ENCODE measurements around the gene CYFIP2.

CYFIP2 gene

GRCh38 chr5:157301066-157301465 lies 35.1 kb downstream of the CYFIP2 start:
- peak overlapping the region; percentile 9 to 79 for H3K27ac Mint-ChIP-seq
- ATAC-seq (replicated peaks) (no peak), DNase-seq (no peak)
- peaks cover 66% of the 10 kb centered on the region for H3K36me3 Mint-ChIP-seq (ENCODE audit: insufficient read depth)
- no peaks in the 10 kb centered on the region for H3K9me3 Mint-ChIP-seq
- no peaks in the 10 kb centered on the region for H3K27me3 Mint-ChIP-seq
- peaks cover 25 to 32% of the 10 kb centered on the region in 2 donors for H3K4me1 Mint-ChIP-seq (ENCODE audit: low read depth in 2 of 2)
- no peak overlapping the region for H3K4me3 Mint-ChIP-seq

- peaks cover 67% of the 10 kb centered on the region for H3K36me3 Mint-ChIP-seq (ENCODE audit: insufficient read depth)
- ATAC-seq (replicated peaks) = no peak
- H3K27me3 Mint-ChIP-seq = no peaks in the 10 kb centered on the region
- no peaks in the 10 kb centered on the region for H3K9me3 Mint-ChIP-seq
- H3K27ac Mint-ChIP-seq = peak overlapping the region; percentile 9 to 91
- no peak for DNase-seq
- peaks cover 35 to 45% of the 10 kb centered on the region in 2 donors for H3K4me1 Mint-ChIP-seq (ENCODE audit: low read depth in 2 of 2)
- H3K4me3 Mint-ChIP-seq = no peak overlapping the region
Observed at GRCh38 chr5:157303023-157303422, 37.1 kb downstream of the CYFIP2 start.

GRCh38 chr5:157303667-157304327 lies 37.9 kb downstream of the CYFIP2 start:
- no peaks in the 10 kb centered on the region for H3K27me3 Mint-ChIP-seq
- peak overlapping the region; percentile 19 to 47 for H3K4me3 Mint-ChIP-seq
- peaks cover 59% of the 10 kb centered on the region for H3K36me3 Mint-ChIP-seq (ENCODE audit: insufficient read depth)
- H3K9me3 Mint-ChIP-seq = no peaks in the 10 kb centered on the region
- peak; percentile 15 to 30 (median 21) for DNase-seq
- peak; percentile 60 for ATAC-seq (replicated peaks)
- peaks cover 38 to 49% of the 10 kb centered on the region in 2 donors for H3K4me1 Mint-ChIP-seq (ENCODE audit: low read depth in 2 of 2)
- H3K27ac Mint-ChIP-seq = peak overlapping the region; percentile 9 to 91

GRCh38 chr5:157306081-157306480 lies 40.2 kb downstream of the CYFIP2 start:
- Mint-ChIP-seq H3K27me3 (no peaks in the 10 kb centered on the region), H3K4me1 (ENCODE audit: low read depth in 2 of 2) (peaks cover 44 to 55% of the 10 kb centered on the region in 2 donors), H3K36me3 (ENCODE audit: insufficient read depth) (peaks cover 66% of the 10 kb centered on the region), H3K9me3 (no peaks in the 10 kb centered on the region), H3K4me3 (peak overlapping the region; percentile 71 to 73), H3K27ac (peak overlapping the region; percentile 91 to 94)
- DNase-seq = no peak
- no peak for ATAC-seq (replicated peaks)

- Mint-ChIP-seq H3K9me3 (no peaks in the 10 kb centered on the region), H3K27me3 (no peaks in the 10 kb centered on the region), H3K36me3 (ENCODE audit: insufficient read depth) (peaks cover 66% of the 10 kb centered on the region), H3K4me3 (peak overlapping the region; percentile 71 to 73), H3K27ac (peak overlapping the region; percentile 91 to 94), H3K4me1 (ENCODE audit: low read depth in 2 of 2) (peaks cover 46 to 55% of the 10 kb centered on the region in 2 donors)
- peak in 1 of 3 experiments; percentile 11 for DNase-seq
- ATAC-seq (replicated peaks) = peak; percentile 80
Observed at GRCh38 chr5:157306692-157307471, 41.0 kb downstream of the CYFIP2 start.

- Mint-ChIP-seq H3K4me3 (no peak overlapping the region), H3K27me3 (no peaks in the 10 kb centered on the region), H3K4me1 (ENCODE audit: low read depth in 2 of 2) (peaks cover 43 to 48% of the 10 kb centered on the region in 2 donors), H3K27ac (peak overlapping the region; percentile 91 to 94), H3K36me3 (ENCODE audit: insufficient read depth) (peaks cover 62% of the 10 kb centered on the region), H3K9me3 (no peaks in the 10 kb centered on the region)
- no peak for DNase-seq
- ATAC-seq (replicated peaks) = peak; percentile 23
Observed at GRCh38 chr5:157308836-157309465, 43.0 kb downstream of the CYFIP2 start.

- peak overlapping the region; percentile 91 to 94 for H3K27ac Mint-ChIP-seq
- peaks cover 65% of the 10 kb centered on the region for H3K36me3 Mint-ChIP-seq (ENCODE audit: insufficient read depth)
- H3K27me3 Mint-ChIP-seq = no peaks in the 10 kb centered on the region
- no peak overlapping the region for H3K4me3 Mint-ChIP-seq
- ATAC-seq (replicated peaks) (no peak), DNase-seq (no peak)
- peaks cover 41 to 43% of the 10 kb centered on the region in 2 donors for H3K4me1 Mint-ChIP-seq (ENCODE audit: low read depth in 2 of 2)
- no peaks in the 10 kb centered on the region for H3K9me3 Mint-ChIP-seq
Observed at GRCh38 chr5:157309796-157310195, 43.9 kb downstream of the CYFIP2 start.

GRCh38 chr5:157311595-157311994 lies 45.7 kb downstream of the CYFIP2 start:
- DNase-seq = no peak
- no peak overlapping the region for H3K4me3 Mint-ChIP-seq
- no peaks in the 10 kb centered on the region for H3K9me3 Mint-ChIP-seq
- peaks cover 23 to 33% of the 10 kb centered on the region in 2 donors for H3K4me1 Mint-ChIP-seq (ENCODE audit: low read depth in 2 of 2)
- peak overlapping the region in 1 of 2 donors; percentile 41 for H3K27ac Mint-ChIP-seq
- H3K36me3 Mint-ChIP-seq (ENCODE audit: insufficient read depth) = peaks cover 70% of the 10 kb centered on the region
- ATAC-seq (replicated peaks) = no peak
- no peaks in the 10 kb centered on the region for H3K27me3 Mint-ChIP-seq

- H3K4me1 Mint-ChIP-seq (ENCODE audit: low read depth in 2 of 2) = peaks cover 17 to 24% of the 10 kb centered on the region in 2 donors
- ATAC-seq (replicated peaks) (peak; percentile 96), DNase-seq (peak; percentile 48 to 56 (median 49))
- H3K27me3 Mint-ChIP-seq = no peaks in the 10 kb centered on the region
- H3K36me3 Mint-ChIP-seq (ENCODE audit: insufficient read depth) = peaks cover 69% of the 10 kb centered on the region
- H3K27ac Mint-ChIP-seq = peak overlapping the region; percentile 41 to 51
- no peaks in the 10 kb centered on the region for H3K9me3 Mint-ChIP-seq
- H3K4me3 Mint-ChIP-seq = no peak overlapping the region
Observed at GRCh38 chr5:157312492-157312891, 46.6 kb downstream of the CYFIP2 start.

- H3K27me3 Mint-ChIP-seq = no peaks in the 10 kb centered on the region
- H3K4me3 Mint-ChIP-seq = no peak overlapping the region
- ATAC-seq (replicated peaks) (no peak), DNase-seq (no peak)
- H3K27ac Mint-ChIP-seq = peak overlapping the region; percentile 83
- no peaks in the 10 kb centered on the region for H3K4me1 Mint-ChIP-seq (ENCODE audit: low read depth in 2 of 2)
- no peaks in the 10 kb centered on the region for H3K9me3 Mint-ChIP-seq
- peaks cover 79% of the 10 kb centered on the region for H3K36me3 Mint-ChIP-seq (ENCODE audit: insufficient read depth)
Observed at GRCh38 chr5:157322581-157322980, 56.7 kb downstream of the CYFIP2 start.

- Mint-ChIP-seq H3K27me3 (no peaks in the 10 kb centered on the region), H3K9me3 (no peaks in the 10 kb centered on the region), H3K27ac (peak overlapping the region in 1 of 2 donors; percentile 83), H3K4me1 (ENCODE audit: low read depth in 2 of 2) (peaks cover 4 to 6% of the 10 kb centered on the region in 2 donors), H3K36me3 (ENCODE audit: insufficient read depth) (peaks cover 77% of the 10 kb centered on the region), H3K4me3 (no peak overlapping the region)
- ATAC-seq (replicated peaks) (peak; percentile 21), DNase-seq (no peak)
Observed at GRCh38 chr5:157323107-157323706, 57.3 kb downstream of the CYFIP2 start.

- no peak for DNase-seq
- H3K27ac Mint-ChIP-seq = peak overlapping the region in 1 of 2 donors; percentile 20
- no peak for ATAC-seq (replicated peaks)
Observed at GRCh38 chr5:157324237-157324636, 58.3 kb downstream of the CYFIP2 start.

GRCh38 chr5:157326440-157327005 lies 60.6 kb downstream of the CYFIP2 start:
- no peak for DNase-seq
- Mint-ChIP-seq H3K4me1 (ENCODE audit: low read depth in 2 of 2) (peaks cover 10 to 12% of the 10 kb centered on the region in 2 donors), H3K4me3 (no peak overlapping the region), H3K27me3 (no peaks in the 10 kb centered on the region), H3K9me3 (no peaks in the 10 kb centered on the region), H3K36me3 (ENCODE audit: insufficient read depth) (peaks cover 81% of the 10 kb centered on the region), H3K27ac (peak overlapping the region; percentile 51 to 76)
- no peak for ATAC-seq (replicated peaks)

More at GRCh38 chr5:157324237-157324636, 58.3 kb downstream of the CYFIP2 start:
- H3K9me3 Mint-ChIP-seq = no peaks in the 10 kb centered on the region
- peaks cover 9 to 10% of the 10 kb centered on the region in 2 donors for H3K4me1 Mint-ChIP-seq (ENCODE audit: low read depth in 2 of 2)
- H3K4me3 Mint-ChIP-seq = no peak overlapping the region
- H3K36me3 Mint-ChIP-seq (ENCODE audit: insufficient read depth) = peaks cover 84% of the 10 kb centered on the region
- H3K27me3 Mint-ChIP-seq = no peaks in the 10 kb centered on the region
